ENCODE data around the gene AMPD3.

Gene AMPD3

GRCh38 chr11:10541561-10541930, 86.5 kb downstream of the AMPD3 start:
- no peak for DNase-seq

- no peak for DNase-seq
Measured at GRCh38 chr11:10542776-10543175, 87.7 kb downstream of the AMPD3 start.

GRCh38 chr11:10543782-10544181, 88.7 kb downstream of the AMPD3 start:
- DNase-seq, result no peak

GRCh38 chr11:10544491-10545465, 89.7 kb downstream of the AMPD3 start:
- DNase-seq, result no peak

- DNase-seq, result no peak
Measured at GRCh38 chr11:10550503-10551289, 95.6 kb downstream of the AMPD3 start.

GRCh38 chr11:10551290-10551592, 96.2 kb downstream of the AMPD3 start:
- no peak for DNase-seq

GRCh38 chr11:10551845-10552352, 96.8 kb downstream of the AMPD3 start:
- no peak for DNase-seq

- no peak for DNase-seq
Measured at GRCh38 chr11:10556590-10556989, 101.5 kb downstream of the AMPD3 start.

Data from inflammatory macrophage treated with lipopolysaccharide for 4 hours (primary cell).